Measurements from ENCODE around the gene SSTR5.

Gene SSTR5

GRCh38 chr16:1056196-1056595 is 16.4 kb upstream of the SSTR5 start:
- no peak for DNase-seq

- DNase-seq, result peak in 4 of 5 donors; percentile 25 to 54 (median 46)
Measured at GRCh38 chr16:1057252-1057932, 15.2 kb upstream of the SSTR5 start.

- no peak for DNase-seq
Measured at GRCh38 chr16:1058216-1058615, 14.3 kb upstream of the SSTR5 start.

GRCh38 chr16:1059310-1059709 is 13.2 kb upstream of the SSTR5 start:
- DNase-seq, result no peak

GRCh38 chr16:1060416-1061340 is 11.9 kb upstream of the SSTR5 start:
- no peak for DNase-seq

GRCh38 chr16:1061769-1062505 is 10.6 kb upstream of the SSTR5 start:
- no peak for DNase-seq

- DNase-seq, result no peak
Measured at GRCh38 chr16:1062895-1063294, 9.7 kb upstream of the SSTR5 start.

- no peak for DNase-seq
Measured at GRCh38 chr16:1063728-1064127, 8.8 kb upstream of the SSTR5 start.

GRCh38 chr16:1065469-1066128 is 6.9 kb upstream of the SSTR5 start:
- no peak for DNase-seq

GRCh38 chr16:1066584-1067172 is 5.9 kb upstream of the SSTR5 start:
- DNase-seq, result no peak

GRCh38 chr16:1067629-1068028 is 4.9 kb upstream of the SSTR5 start:
- no peak for DNase-seq

- DNase-seq, result no peak
Measured at GRCh38 chr16:1068451-1068850, 4.1 kb upstream of the SSTR5 start.

- DNase-seq, result no peak
Measured at GRCh38 chr16:1069154-1069553, 3.4 kb upstream of the SSTR5 start.

GRCh38 chr16:1070084-1070863 is 2.3 kb upstream of the SSTR5 start:
- DNase-seq, result no peak

- no peak for DNase-seq
Measured at GRCh38 chr16:1070864-1071408, 1.6 kb upstream of the SSTR5 start.

- DNase-seq, result no peak
Measured at GRCh38 chr16:1071561-1072225, 854 bp upstream of the SSTR5 start.

- DNase-seq, result no peak
Measured at GRCh38 chr16:1073262-1073558, 663 bp downstream of the SSTR5 start.

GRCh38 chr16:1073566-1074378 is 1.2 kb downstream of the SSTR5 start:
- DNase-seq, result no peak

- no peak for DNase-seq
Measured at GRCh38 chr16:1074379-1074649, 1.8 kb downstream of the SSTR5 start.

- DNase-seq, result no peak
Measured at GRCh38 chr16:1075546-1075945, 3.0 kb downstream of the SSTR5 start.

Measured in T-helper 1 cell (primary cell).